Cortex of kidney (tissue), 1 donor: ENCODE results near the gene RTN3.
"Not testable (repeated sequence)": the region's sequence is repeated elsewhere in the genome, so short reads cannot be mapped to it uniquely, and the experiment has no call there.

Source experiments
- DNase-seq: peaks from one replicate; lab custom pipeline; 2025; lab: John Stamatoyannopoulos, UW

The RTN3 gene

DNA sequence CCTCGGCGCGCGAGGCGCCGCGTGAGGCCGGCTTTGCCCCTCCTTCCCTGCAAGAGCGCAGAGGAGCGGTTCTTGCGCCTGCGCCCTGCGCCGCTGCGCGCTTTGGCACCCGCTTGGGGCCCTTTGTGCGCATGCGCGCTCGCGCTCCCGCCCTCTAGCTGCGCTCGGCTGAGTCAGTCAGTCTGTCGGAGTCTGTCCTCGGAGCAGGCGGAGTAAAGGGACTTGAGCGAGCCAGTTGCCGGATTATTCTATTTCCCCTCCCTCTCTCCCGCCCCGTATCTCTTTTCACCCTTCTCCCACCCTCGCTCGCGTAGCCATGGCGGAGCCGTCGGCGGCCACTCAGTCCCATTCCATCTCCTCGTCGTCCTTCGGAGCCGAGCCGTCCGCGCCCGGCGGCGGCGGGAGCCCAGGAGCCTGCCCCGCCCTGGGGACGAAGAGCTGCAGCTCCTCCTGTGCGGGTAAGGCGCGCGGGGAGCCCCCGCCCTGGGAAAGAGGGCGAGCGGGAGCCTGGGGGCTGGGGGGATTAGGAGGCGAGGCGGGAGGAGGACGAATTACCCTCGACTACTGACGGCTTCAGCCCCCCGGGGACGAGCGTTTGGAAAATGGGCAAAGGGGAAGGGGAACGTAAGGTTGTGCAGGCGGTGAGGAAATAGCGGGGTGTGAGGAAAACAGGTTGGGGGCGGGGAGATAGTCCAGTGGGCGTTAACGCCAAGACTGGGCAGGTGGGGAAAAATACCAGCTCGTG lies at the start of gene RTN3:
RTN3 (plus strand) TSS at position 180 of the 745 bp plus-strand sequence; CDS start at position 317, 137 bp downstream.
- peak; percentile 77 for DNase-seq

DNA sequence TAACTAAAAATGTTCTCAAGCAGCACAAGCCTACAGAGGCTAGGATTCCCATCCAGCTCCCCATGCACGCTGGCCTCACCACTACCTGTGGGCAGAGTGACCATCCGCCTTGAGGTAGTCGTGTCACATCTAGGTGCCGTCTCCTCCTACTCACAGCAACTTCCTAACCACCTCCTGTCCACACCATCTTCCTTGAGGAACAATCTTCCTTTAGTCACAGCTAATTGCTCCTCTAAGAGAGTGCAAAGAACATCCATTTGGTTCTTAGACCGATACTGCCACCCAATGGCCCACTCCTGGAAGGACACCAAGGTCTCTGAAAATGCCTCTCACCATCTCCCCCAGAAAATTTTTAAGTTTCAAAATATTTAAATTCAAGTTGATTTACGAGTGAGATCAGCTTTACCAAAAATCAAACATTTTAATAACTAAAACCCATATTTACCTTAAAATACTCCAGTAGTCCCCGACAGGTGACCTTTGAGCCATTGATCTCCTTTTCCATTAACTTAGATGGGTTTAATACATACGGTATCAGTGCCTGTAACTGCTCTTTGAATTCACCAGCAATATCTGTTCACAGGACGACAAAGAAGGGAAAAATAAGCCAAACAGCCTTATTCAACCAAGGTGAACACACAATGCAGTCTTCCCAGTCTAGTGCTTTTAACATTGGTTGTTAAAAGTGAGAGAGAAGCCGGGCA lies 45.4 kb upstream of the RTN3 start:
- DNase-seq, result no peak

- DNase-seq, result not testable (repeated sequence)
These were observed 42.9 kb upstream of the RTN3 start for GRCh38 chr11:63638436-63638835.

GRCh38 chr11:63639199-63639832 lies 42.0 kb upstream of the RTN3 start:
- DNase-seq, result no peak

DNA sequence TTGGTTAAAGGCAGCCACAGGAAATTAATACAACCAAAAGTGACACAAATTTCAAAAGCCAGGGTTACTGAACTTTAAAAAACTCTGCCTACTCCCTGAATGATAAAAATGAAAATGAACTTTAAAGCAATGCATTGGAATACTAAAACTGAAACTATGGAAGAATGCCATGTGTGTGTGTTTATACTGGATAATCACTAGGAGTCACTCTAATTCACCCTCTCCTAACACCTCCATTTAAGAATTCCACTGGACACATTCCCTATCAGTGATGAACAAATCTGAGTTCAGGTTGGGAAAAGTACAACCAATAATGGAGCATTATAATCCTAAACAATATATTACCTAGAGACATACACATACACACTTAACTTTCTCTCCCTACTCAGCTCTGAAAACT lies 39.6 kb upstream of the RTN3 start:
- DNase-seq, result no peak

- no peak for DNase-seq
These were observed 38.1 kb upstream of the RTN3 start for GRCh38 chr11:63643205-63643604.

DNA sequence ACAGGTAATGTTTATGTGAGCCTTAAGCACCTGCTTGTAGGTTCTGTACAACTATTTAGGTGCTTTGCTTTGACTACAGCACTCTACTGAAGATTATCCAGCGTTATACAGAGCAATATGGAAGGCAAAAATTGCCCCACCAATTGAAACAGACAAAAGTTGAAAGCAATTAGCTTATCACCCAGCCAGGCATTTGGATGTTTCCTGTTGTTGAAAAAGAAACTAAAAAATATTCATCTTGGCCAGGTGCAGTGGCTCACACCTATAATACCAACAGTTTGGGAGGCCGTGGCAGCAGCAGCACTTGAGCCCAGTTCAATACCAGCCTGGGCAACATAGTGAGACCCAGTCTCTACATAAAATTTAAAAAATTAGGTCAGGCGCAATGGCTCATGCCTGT lies 28.6 kb upstream of the RTN3 start:
- DNase-seq, result no peak

- no peak for DNase-seq
These were observed 20.3 kb upstream of the RTN3 start for GRCh38 chr11:63660972-63661371.

- no peak for DNase-seq
These were observed 17.5 kb upstream of the RTN3 start for GRCh38 chr11:63663809-63664208.

- no peak for DNase-seq
These were observed 14.4 kb upstream of the RTN3 start for GRCh38 chr11:63666874-63667273.

DNA sequence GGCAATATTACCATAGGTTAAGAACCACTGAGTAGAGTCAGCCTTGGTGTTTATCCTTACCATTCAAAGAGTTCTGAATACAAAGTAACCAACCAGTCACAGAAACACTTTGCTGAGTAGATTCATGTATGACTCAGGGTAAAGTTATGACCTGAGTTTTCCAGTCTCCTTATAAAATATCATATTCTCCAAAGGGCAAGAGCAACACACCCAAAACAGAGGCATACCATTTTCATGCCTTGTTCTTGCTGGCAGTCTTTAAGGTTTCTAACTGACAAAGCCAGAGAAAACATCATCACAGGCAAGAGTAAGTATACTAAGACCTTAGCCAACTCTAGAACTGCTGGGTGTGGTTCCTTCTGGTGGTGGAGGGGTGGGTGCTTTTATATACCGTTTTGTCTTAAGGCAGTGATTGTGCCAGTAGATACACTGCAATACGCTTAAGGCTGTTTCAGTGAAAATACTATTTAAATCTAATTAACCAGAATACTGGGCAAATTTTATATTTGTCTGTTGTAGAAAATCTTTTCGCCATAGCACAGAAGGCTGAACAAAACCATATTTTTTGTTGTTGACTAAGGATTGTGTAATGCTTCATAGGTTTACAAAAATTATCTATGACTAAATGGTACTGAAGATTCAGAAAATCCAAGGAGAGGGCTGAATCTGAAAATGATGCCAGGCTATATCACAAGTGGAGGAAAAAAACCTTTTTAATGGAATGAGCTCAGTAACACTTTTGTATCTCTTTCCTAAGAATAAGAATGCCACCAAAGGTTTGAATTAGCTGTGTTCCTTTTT lies 13.1 kb upstream of the RTN3 start:
- no peak for DNase-seq

- DNase-seq, result no peak
These were observed 11.2 kb upstream of the RTN3 start for GRCh38 chr11:63670096-63670432.

- DNase-seq, result no peak
These were observed 10.6 kb upstream of the RTN3 start for GRCh38 chr11:63670433-63671321.

DNA sequence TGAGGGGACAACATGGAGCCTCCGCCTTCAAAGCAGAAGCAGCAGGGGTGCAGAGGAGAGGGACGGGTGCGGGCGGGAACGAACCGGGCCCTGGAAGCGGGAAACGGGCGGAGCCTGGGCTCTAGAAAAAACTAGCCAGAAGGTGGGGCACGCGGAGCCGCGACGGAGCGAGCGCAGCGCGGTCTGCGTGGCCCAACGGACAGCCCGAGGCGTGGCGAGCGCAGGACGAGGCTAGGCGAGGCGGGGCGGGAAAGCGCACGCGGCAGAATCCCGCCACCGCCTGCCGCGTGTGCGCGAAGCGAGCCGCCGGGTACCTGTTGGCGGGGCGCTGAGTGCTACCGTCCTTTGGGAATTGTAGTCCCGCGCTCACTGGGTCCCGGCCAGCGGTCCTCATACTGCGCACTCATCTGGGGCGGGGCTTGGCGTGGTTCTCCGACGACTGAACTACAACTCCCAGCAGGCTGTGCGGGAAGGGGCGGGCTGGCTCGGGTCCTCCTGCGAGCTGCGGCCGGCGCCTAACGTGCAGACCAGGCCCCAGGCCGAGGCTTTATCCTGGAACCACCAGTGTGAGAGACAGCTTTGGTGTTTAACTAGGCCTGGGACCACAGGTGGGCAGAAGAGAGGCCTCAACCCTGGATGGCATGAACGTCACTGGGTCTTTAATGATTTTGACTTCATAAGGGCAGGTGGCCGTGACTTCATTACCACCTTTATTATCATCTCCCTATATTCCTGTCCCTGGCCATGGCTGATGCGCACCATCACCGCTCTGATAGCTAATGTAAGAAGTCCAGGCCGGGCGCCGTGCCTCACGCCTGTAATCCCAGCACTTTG lies 9.8 kb upstream of the RTN3 start, which contains the start of gene ATL3:
ATL3 (minus strand) TSS at position 55 of the 834 bp plus-strand sequence; CDS start at position 14, 41 bp downstream.
- DNase-seq, result peak; percentile 48

DNA sequence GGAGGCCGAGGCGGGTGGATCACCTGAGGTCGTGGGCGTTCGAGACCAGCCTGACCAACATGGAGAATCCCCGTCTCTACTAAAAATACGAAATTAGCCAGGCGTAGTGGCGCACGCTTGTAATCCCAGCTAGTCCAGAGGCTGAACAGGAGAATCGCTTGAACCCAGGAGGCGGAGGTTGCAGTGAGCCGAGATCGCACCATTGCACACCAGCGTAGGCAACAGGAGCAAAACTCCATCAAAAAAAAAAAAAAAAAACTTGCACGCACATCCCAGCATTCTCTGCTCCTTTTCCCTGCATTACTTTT lies 9.2 kb upstream of the RTN3 start:
- DNase-seq, result no peak

DNA sequence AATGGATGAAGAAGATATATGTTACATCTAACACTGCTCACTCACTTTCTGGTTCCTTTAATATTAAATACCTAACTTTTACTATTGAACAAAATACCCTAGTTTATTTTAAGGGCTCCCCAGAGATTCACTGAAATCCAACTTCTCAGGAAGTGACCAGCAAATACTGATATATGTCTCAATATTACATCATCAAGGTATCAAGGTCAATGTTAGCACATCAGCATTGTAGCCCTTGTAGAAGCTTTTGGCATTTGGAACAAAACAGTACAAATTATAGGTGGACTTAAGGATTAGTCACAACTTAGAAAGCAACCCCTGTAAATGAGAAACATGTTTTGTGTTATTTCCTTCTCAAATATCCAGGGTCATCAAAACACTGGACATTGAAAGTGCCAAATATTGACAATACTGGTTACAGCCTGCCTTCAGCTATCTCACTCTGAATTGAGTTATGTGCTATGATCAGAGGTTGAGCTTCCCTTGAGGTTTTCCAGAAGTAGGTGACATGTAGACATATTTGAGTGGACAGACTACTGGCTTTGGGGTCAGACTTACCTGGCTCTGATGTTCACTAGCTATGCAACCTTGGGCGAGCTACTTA lies 8.3 kb upstream of the RTN3 start:
- no peak for DNase-seq

- no peak for DNase-seq
These were observed 7.7 kb upstream of the RTN3 start for GRCh38 chr11:63673579-63673978.

DNA sequence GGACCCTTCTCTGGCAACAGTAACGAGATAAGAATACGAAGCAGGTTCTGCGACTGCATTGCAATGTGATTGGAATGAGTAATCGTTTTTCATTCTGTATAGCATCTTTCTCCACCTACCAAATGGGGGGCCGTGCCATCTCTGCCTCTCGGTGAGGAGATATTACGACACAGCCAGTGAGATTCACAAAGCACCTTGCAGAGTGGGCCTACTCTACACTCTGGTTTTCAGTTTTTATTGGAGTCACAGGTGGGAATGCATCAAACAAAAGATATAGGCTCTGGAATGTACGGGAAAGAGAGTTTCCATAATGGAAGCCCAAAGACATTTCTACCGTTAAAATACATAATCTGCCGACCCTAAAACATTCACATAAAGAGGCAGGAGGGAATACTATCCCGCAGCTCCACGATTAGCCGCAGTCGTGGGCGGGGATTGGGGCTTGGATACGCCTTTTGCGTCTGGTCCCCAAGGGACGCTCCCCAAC lies 423 bp upstream of the RTN3 start:
- DNase-seq, result no peak

GRCh38 chr11:63682066-63683021 lies 1.0 kb downstream of the RTN3 start:
- DNase-seq, result no peak
